Measurements from ENCODE around the gene SNRNP40. TPM values are rescaled to one million over a fixed set of nuclear protein-coding genes. Genes with fewer than 3 reads are reported as not detected.

Gene SNRNP40
- 10 to 100 TPM; 21.9 to 32.1 (median 23.6) TPM for total RNA-seq

DNA sequence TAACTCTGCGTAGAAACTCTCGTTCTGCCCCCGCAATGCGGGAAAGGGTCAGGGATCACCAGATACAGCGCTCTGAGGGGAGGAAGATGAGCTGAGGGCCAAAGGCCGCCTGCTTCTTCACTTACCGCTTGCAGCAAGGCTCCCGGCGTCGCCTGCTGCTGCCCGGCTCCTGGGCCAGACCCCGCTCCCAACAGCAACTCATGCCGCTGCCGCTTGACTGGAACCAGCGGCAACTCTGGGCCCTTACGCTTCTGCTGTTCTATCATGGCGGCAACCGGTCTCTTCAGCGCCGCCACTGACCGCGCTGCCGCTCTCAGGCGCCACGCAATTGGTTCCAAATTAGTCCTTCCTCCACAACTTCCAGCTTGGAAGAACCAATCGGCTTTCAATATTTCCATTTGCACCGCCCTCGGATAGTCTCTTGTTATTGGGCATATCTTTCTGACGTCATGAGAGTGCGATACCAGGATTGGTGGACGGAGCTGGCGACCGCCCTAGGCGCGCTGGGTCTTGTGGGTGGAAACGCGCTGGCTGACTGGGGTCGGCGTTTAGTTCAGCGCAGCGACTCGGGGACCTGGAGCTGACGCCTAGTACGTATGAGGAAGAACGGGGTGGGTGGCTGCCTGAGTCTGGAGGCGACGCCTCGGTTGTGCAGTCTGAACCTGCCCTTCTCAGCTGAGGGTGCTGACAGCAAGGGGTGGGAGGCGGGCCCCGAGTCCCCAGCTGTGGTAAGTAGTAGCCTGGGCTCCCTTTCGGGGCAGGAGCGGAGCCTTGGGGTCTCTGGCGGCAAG lies at the start of gene SNRNP40, which contains the start of gene ZCCHC17:
SNRNP40 (minus strand) TSS at position 303 of the 791 bp plus-strand sequence; CDS start at position 266, 37 bp downstream.
ZCCHC17 (plus strand) TSS at position 547 of the 791 bp plus-strand sequence. CDS start 13,067 bp downstream, outside the sequence.
- peak; percentile 97 for DNase-seq
- peaks cover 0 to 19% of the 10 kb centered on the region in 2 donors for H3K36me3 ChIP-seq
- H3K27ac ChIP-seq: peak within 1 kb of the TSS; percentile 88 to 98 (median 94)
- H3K9me3 ChIP-seq: no peaks in the 10 kb centered on the region
- intact Hi-C loops (cut with DNase I; ENCODE audit: low total_unique reads) (loop anchor here (2.0 kb wide), 3 partner anchors 126 to 142 kb away; no protein-coding TSS in a partner anchor), in situ Hi-C loops (cut with MboI; ENCODE audit: low sequenced_read_pairs in 4 of 4) (no loop called here)
- peak; percentile 100 for ATAC-seq
- peak; percentile 78 to 92 for TF ChIP-seq POLR2A (IDR thresholded peaks at IDR 0.05)
- peak in 2 of 5 experiments; percentile 21 to 28 for TF ChIP-seq CTCF (IDR thresholded peaks at IDR 0.05 in 4 of 5, conservative IDR thresholded peaks at IDR 0.05 in 1 of 5)
- H3K27me3 ChIP-seq: no peaks in the 10 kb centered on the region
- H3K4me3 ChIP-seq: peak within 1 kb of the TSS; percentile 80 to 99 (median 98)
- peaks cover 44% of the 10 kb centered on the region in 2 donors for H3K4me1 ChIP-seq

GRCh38 chr1:31345635-31346034 lies 49.0 kb upstream of the SNRNP40 start:
- in situ Hi-C loops (cut with MboI; ENCODE audit: low sequenced_read_pairs in 4 of 4) (no loop called here), intact Hi-C loops (cut with DNase I; ENCODE audit: low total_unique reads) (no loop called here)

DNA sequence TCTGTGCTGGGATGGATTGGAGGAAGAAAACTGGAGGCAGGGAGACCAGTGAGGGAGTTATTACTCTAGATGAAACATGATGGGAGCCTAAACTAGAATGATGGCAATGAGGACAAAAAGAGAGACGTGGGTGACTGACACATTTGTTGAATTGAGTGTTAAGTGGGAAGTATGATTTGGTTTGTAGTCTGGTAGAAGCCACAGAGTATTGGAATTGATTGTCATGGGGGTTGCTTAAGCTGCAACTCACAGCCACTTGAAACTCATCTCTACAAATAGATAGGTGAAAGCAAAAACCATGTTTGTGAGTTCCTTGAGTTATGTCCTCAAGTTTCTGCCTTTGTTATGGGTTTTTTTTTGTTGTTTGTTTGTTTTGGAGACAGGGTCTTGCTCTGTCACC lies 47.9 kb upstream of the SNRNP40 start:
- ATAC-seq (no peak), DNase-seq (no peak)
- Histone ChIP-seq H3K4me3 (no peak overlapping the region), H3K27ac (no peak overlapping the region), H3K27me3 (no peaks in the 10 kb centered on the region), H3K4me1 (no peaks in the 10 kb centered on the region), H3K36me3 (peaks cover 0 to 34% of the 10 kb centered on the region in 2 donors), H3K9me3 (no peaks in the 10 kb centered on the region)
- intact Hi-C loops (cut with DNase I; ENCODE audit: low total_unique reads) (no loop called here), in situ Hi-C loops (cut with MboI; ENCODE audit: low sequenced_read_pairs in 4 of 4) (no loop called here)
- TF ChIP-seq POLR2A (IDR thresholded peaks at IDR 0.05) (no peak), CTCF (IDR thresholded peaks at IDR 0.05 in 4 of 5, conservative IDR thresholded peaks at IDR 0.05 in 1 of 5) (no peak)

More at GRCh38 chr1:31345635-31346034, 49.0 kb upstream of the SNRNP40 start:
- TF ChIP-seq POLR2A (IDR thresholded peaks at IDR 0.05): no peak
- no peak for TF ChIP-seq CTCF (IDR thresholded peaks at IDR 0.05 in 4 of 5, conservative IDR thresholded peaks at IDR 0.05 in 1 of 5)
- ATAC-seq (no peak), DNase-seq (no peak)
- Histone ChIP-seq H3K9me3 (no peaks in the 10 kb centered on the region), H3K27ac (no peak overlapping the region), H3K36me3 (peaks cover 0 to 36% of the 10 kb centered on the region in 2 donors), H3K27me3 (no peaks in the 10 kb centered on the region), H3K4me3 (no peak overlapping the region), H3K4me1 (no peaks in the 10 kb centered on the region)

GRCh38 chr1:31336687-31337467 lies 40.3 kb upstream of the SNRNP40 start:
- H3K9me3 ChIP-seq: no peaks in the 10 kb centered on the region
- H3K27me3 ChIP-seq: no peaks in the 10 kb centered on the region
- H3K4me3 ChIP-seq: no peak overlapping the region
- ATAC-seq (no peak), DNase-seq (no peak)
- TF ChIP-seq POLR2A (IDR thresholded peaks at IDR 0.05) (no peak), CTCF (IDR thresholded peaks at IDR 0.05 in 4 of 5, conservative IDR thresholded peaks at IDR 0.05 in 1 of 5) (no peak)
- H3K36me3 ChIP-seq: peaks cover 0 to 8% of the 10 kb centered on the region in 2 donors
- H3K27ac ChIP-seq: no peak overlapping the region
- no peaks in the 10 kb centered on the region for H3K4me1 ChIP-seq
- intact Hi-C loops (cut with DNase I; ENCODE audit: low total_unique reads): no loop called here
- in situ Hi-C loops (cut with MboI; ENCODE audit: low sequenced_read_pairs in 4 of 4): loop anchor here in 2 of 4 donors (10.0 kb wide), 1 partner anchor 152 kb away; no protein-coding TSS in a partner anchor
